SK-N-SH (cell line): Measurements from ENCODE around the gene SYNGR1.

Experiments
- CHD2 ChIP-seq: fragments of 150-350 bp; IDR thresholded peaks from 2 replicates; pipeline ENCODE4 v1.6.1; 2018; ENCODE audit warnings: low read length; ENCODE audit not compliant: partially characterized antibody
- CTCF ChIP-seq: fragments of 200-600 bp; sonication (generic); IDR thresholded peaks from 2 replicates; pipeline ENCODE4 v1.6.1; 2017; ENCODE audit warnings: antibody characterized with exemption, mild to moderate bottlenecking, moderate library complexity
- GABPA ChIP-seq: IDR thresholded peaks from 2 replicates; pipeline ENCODE4 v1.4.0; 2012; ENCODE audit warnings: low read depth, mild to moderate bottlenecking
- JUND ChIP-seq: IDR thresholded peaks from 2 replicates; pipeline ENCODE4 v1.4.0; 2012
- MAX ChIP-seq: IDR thresholded peaks from 2 replicates; pipeline ENCODE4 v1.4.0; 2012; ENCODE audit warnings: low read depth
- RAD21 ChIP-seq: IDR thresholded peaks from 2 replicates; pipeline ENCODE4 v1.6.1; 2012; ENCODE audit warnings: mild to moderate bottlenecking, low read length
- REST ChIP-seq: IDR thresholded peaks from 2 replicates; pipeline ENCODE4 v1.6.1; 2012; ENCODE audit warnings: mild to moderate bottlenecking, low read depth, low read length, moderate library complexity
- YY1 ChIP-seq: IDR thresholded peaks from 2 replicates; pipeline ENCODE4 v1.4.0; 2012; ENCODE audit warnings: low read depth, mild to moderate bottlenecking

GRCh38 chr22:39433476-39434242 lies 83.9 kb downstream of the SYNGR1 start:
- TF ChIP-seq CTCF = no peak
- no peak for TF ChIP-seq REST
- no peak for TF ChIP-seq CHD2
- no peak for TF ChIP-seq MAX
- no peak for TF ChIP-seq GABPA
- no peak for TF ChIP-seq YY1
- no peak for TF ChIP-seq JUND
- TF ChIP-seq RAD21 = no peak
